Hepatocyte (in vitro differentiated cells): ENCODE results near the gene PLCL1. TPM values are rescaled to one million over a fixed set of nuclear protein-coding genes. Genes with fewer than 3 reads are reported as not detected.

Source experiments
- DNase-seq: peaks from one replicate; pipeline ENCODE4 v3.0.0-alpha.2; 2016; ENCODE audit warnings: low spot score
- H2AFZ ChIP-seq: fragments of 200-600 bp; sonication (generic); 2 replicates; pipeline ENCODE4 v1.6.0; 2016; ENCODE audit warnings: antibody characterized with exemption, mild to moderate bottlenecking
- H3K27ac ChIP-seq: fragments of 200-600 bp; sonication (generic); 2 replicates; pipeline ENCODE4 v1.5.1; 2016; ENCODE audit warnings: mild to moderate bottlenecking
- H3K27me3 ChIP-seq: fragments of 200-600 bp; sonication (generic); 2 replicates; pipeline ENCODE4 v1.6.1; 2016
- H3K36me3 ChIP-seq: fragments of 200-600 bp; sonication (generic); replicated peaks from 2 replicates; pipeline ENCODE4 v1.5.1; 2016; ENCODE audit warnings: low read depth; ENCODE audit not compliant: insufficient read depth
- H3K4me1 ChIP-seq: fragments of 200-600 bp; sonication (generic); 2 replicates; pipeline ENCODE4 v1.5.1; 2016; ENCODE audit warnings: mild to moderate bottlenecking, moderate library complexity; ENCODE audit not compliant: insufficient read depth
- H3K4me2 ChIP-seq: fragments of 200-600 bp; sonication (generic); 2 replicates; pipeline ENCODE4 v1.6.0; 2016
- H3K4me3 ChIP-seq: fragments of 200-600 bp; sonication (generic); 2 replicates; pipeline ENCODE4 v1.5.1; 2016; ENCODE audit warnings: mild to moderate bottlenecking
- H3K79me2 ChIP-seq: fragments of 200-600 bp; sonication (generic); 2 replicates; pipeline ENCODE4 v1.6.0; 2017; ENCODE audit warnings: mild to moderate bottlenecking
- H3K9me2 ChIP-seq: fragments of 200-600 bp; sonication (generic); replicated peaks from 2 replicates; pipeline ENCODE4 v1.6.0; 2017; ENCODE audit warnings: mild to moderate bottlenecking; ENCODE audit not compliant: insufficient read depth
- H3K9me3 ChIP-seq: fragments of 200-600 bp; sonication (generic); 2 replicates; pipeline ENCODE4 v1.5.1; 2016; ENCODE audit warnings: low read depth, mild to moderate bottlenecking
- H4K20me1 ChIP-seq: fragments of 200-600 bp; sonication (generic); 2 replicates; pipeline ENCODE4 v1.6.0; 2016; ENCODE audit warnings: mild to moderate bottlenecking; ENCODE audit not compliant: insufficient read depth, poor library complexity, severe bottlenecking
- EZH2 ChIP-seq: fragments of 200-600 bp; sonication (generic); IDR thresholded peaks from 2 replicates; pipeline ENCODE4 v1.6.1; 2016; ENCODE audit warnings: antibody characterized with exemption, mild to moderate bottlenecking, borderline replicate concordance
- EZH2phosphoT487 ChIP-seq: fragments of 200-600 bp; sonication (generic); IDR thresholded peaks from one replicate; pipeline ENCODE4 v1.6.1; 2018; ENCODE audit warnings: antibody characterized with exemption, mild to moderate bottlenecking, low read depth, moderate library complexity; ENCODE audit not compliant: unreplicated experiment, severe bottlenecking
- WGBS: methylation state at CpG from one replicate; pipeline ENCODE4 v1.1.6; 2016; ENCODE audit warnings: low lambda C conversion rate; ENCODE audit errors: missing lambda C conversion rate; 5-methylcytosine and 5-hydroxymethylcytosine counted together
- polyA plus RNA-seq: library from polyadenylated mRNA; unstranded; fragments of >200 nt; fragmentation: Nextera tagmentation; extraction: Ambion mirVana; gene quantifications from 2 replicates; pipeline ENCODE4 v1.2.1, GENCODE V29; 2016
- total RNA-seq: library from RNA; depleted of rRNA; stranded (reverse); fragments of >200 nt; gene quantifications from 2 replicates; pipeline ENCODE4 v1.2.3, GENCODE V29; 2014
- TF ChIP-seq, protein P1 (sequence below): fragments of 200-600 bp; sonication (generic); IDR thresholded peaks from 2 replicates; pipeline ENCODE4 v1.5.1; 2016; ENCODE audit warnings: antibody characterized with exemption, mild to moderate bottlenecking; ENCODE audit not compliant: poor library complexity

The PLCL1 gene
- total and polyA plus RNA-seq, 2 experiments from 2014 or later = 0.37 to 2.4 TPM

DNA sequence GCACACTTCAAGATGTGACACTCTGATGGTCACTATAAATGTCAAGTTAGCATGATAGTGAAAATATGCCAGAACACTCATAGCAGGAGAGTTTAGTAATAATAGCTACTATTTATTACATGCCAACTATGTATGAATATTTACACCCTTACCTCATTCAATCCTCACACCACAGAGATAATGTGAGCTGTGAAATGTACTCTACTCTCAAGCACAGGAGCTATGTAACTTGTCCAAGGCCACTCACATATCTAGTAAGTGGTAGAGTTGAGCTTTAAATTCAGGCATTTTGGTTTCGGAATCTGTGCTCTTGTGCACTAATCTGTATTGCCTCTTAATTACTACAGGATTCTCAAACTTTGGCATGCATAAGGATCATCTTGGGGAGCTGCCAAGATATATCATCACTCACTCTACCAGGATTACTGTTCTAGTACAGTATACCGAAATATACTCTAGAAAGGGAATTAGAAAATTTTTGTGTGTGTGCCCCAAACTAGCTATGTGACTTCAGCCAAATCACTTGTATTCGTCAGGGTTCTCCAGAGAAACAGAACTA is 154.3 kb downstream of the PLCL1 start:
- H2AFZ ChIP-seq = no peak overlapping the region
- no peak overlapping the region for H3K4me2 ChIP-seq
- no peak for TF ChIP-seq EZH2phosphoT487
- TF ChIP-seq, protein P1, sequence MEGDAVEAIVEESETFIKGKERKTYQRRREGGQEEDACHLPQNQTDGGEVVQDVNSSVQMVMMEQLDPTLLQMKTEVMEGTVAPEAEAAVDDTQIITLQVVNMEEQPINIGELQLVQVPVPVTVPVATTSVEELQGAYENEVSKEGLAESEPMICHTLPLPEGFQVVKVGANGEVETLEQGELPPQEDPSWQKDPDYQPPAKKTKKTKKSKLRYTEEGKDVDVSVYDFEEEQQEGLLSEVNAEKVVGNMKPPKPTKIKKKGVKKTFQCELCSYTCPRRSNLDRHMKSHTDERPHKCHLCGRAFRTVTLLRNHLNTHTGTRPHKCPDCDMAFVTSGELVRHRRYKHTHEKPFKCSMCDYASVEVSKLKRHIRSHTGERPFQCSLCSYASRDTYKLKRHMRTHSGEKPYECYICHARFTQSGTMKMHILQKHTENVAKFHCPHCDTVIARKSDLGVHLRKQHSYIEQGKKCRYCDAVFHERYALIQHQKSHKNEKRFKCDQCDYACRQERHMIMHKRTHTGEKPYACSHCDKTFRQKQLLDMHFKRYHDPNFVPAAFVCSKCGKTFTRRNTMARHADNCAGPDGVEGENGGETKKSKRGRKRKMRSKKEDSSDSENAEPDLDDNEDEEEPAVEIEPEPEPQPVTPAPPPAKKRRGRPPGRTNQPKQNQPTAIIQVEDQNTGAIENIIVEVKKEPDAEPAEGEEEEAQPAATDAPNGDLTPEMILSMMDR = no peak
- no peak for TF ChIP-seq EZH2
- no peaks in the 10 kb centered on the region for H3K79me2 ChIP-seq
- H3K27me3 ChIP-seq = no peaks in the 10 kb centered on the region
- no peaks in the 10 kb centered on the region for H3K36me3 ChIP-seq
- no peaks in the 10 kb centered on the region for H3K4me1 ChIP-seq
- no peaks in the 10 kb centered on the region for H4K20me1 ChIP-seq
- H3K9me3 ChIP-seq = no peaks in the 10 kb centered on the region
- no peak for DNase-seq
- no peak overlapping the region for H3K27ac ChIP-seq
- no peak overlapping the region for H3K4me3 ChIP-seq
- WGBS = 92% methylated on average over 3 of the region's 3 CpGs
- no peaks in the 10 kb centered on the region for H3K9me2 ChIP-seq

DNA sequence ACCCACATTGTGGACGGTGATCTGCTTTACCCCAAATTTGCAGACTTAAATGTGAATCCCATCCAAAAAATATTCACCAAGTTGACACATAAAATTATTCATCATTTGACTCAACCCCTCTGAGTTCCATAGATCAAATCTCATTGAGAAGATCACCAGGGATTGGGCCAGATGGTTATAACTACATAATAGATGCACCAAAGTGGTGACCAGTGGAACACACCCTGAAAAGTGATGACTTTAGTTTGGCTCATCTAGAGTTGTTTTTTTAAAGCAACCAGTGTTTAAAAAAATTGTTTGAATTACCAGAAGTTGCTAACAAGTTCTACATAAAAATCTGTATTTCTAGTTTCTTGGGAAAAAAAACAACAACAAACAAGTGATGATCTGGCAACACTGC is 155.0 kb downstream of the PLCL1 start:
- Histone ChIP-seq H3K36me3 (no peaks in the 10 kb centered on the region), H3K79me2 (no peaks in the 10 kb centered on the region), H3K27ac (no peak overlapping the region), H3K9me3 (no peaks in the 10 kb centered on the region), H3K9me2 (no peaks in the 10 kb centered on the region), H3K4me2 (no peak overlapping the region), H3K4me3 (no peak overlapping the region), H2AFZ (no peak overlapping the region), H3K4me1 (no peaks in the 10 kb centered on the region), H4K20me1 (no peaks in the 10 kb centered on the region), H3K27me3 (no peaks in the 10 kb centered on the region)
- TF ChIP-seq, protein P1 = no peak
- TF ChIP-seq EZH2phosphoT487 (no peak), EZH2 (no peak)
- no peak for DNase-seq
- WGBS = 87% methylated on average over 1 of the region's 1 CpG

DNA sequence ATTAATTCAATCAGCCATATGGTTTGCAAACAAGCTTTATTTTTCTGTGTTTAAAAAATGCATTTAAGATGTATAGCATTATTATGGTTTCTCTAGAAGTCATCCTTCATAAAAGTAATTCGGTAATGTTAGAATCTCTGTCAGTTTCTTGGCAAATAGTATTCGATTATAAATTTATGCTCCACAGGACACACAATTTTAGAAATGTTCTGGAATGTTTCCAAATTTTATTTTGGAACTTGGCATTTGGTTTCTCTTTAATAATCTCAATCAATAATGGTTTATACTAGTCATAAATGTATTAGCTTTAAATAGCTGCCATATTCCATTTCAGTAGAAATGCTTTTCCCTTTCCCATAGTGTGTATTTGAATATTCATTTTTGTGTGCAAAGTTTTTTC is 156.4 kb downstream of the PLCL1 start:
- Histone ChIP-seq H2AFZ (no peak overlapping the region), H3K27ac (no peak overlapping the region), H3K79me2 (no peaks in the 10 kb centered on the region), H3K9me3 (no peaks in the 10 kb centered on the region), H3K4me3 (no peak overlapping the region), H3K36me3 (no peaks in the 10 kb centered on the region), H3K9me2 (no peaks in the 10 kb centered on the region), H3K4me1 (no peaks in the 10 kb centered on the region), H4K20me1 (no peaks in the 10 kb centered on the region), H3K27me3 (no peaks in the 10 kb centered on the region), H3K4me2 (no peak overlapping the region)
- TF ChIP-seq EZH2 (no peak), EZH2phosphoT487 (no peak)
- TF ChIP-seq, protein P1 = no peak
- no peak for DNase-seq
- 88% methylated on average over 2 of the region's 2 CpGs for WGBS

DNA sequence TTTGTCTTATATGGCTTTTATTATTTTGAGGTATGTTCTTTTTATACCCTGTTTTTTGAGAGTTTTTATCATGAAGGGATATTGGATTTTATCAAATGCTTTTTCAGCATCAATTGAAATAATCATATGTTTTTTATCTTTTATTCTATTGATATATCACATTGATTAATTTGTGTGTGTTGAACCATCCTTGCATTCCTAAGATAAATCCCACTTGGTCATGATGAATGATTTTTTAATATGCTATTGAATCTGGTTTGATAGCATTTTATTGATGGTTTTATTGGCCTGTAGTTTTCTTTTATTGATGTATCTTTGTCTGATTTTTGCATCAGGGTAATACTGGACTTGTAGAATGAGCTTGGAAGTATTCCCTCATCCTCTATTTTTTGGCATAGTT is 160.3 kb downstream of the PLCL1 start:
- Histone ChIP-seq H4K20me1 (no peaks in the 10 kb centered on the region), H3K4me3 (no peak overlapping the region), H3K27ac (no peak overlapping the region), H3K4me2 (no peak overlapping the region), H3K9me3 (no peaks in the 10 kb centered on the region), H3K27me3 (no peaks in the 10 kb centered on the region), H3K9me2 (no peaks in the 10 kb centered on the region), H3K36me3 (no peaks in the 10 kb centered on the region), H3K4me1 (no peaks in the 10 kb centered on the region), H3K79me2 (no peaks in the 10 kb centered on the region), H2AFZ (no peak overlapping the region)
- no peak for TF ChIP-seq EZH2phosphoT487
- TF ChIP-seq, protein P1 = no peak
- no peak for DNase-seq
